GM12878 (cell line): ENCODE results near the gene HMGXB3. TPM values are rescaled to one million over a fixed set of nuclear protein-coding genes. Genes with fewer than 3 reads are reported as not detected.

Experiments used
- ATAC-seq: fragments of 200-7000 bp; cut with Tn5 transposase; 3 replicates; pipeline ENCODE4 v1.9.1; 2020; ENCODE audit warnings: mild to moderate bottlenecking, moderate library complexity
- BruUV-seq: library from RNA; stranded (reverse); fragments of 400-500 nt; replicated peaks from 2 replicates; lab custom pipeline; 2021; lab: Mats Ljungman, UMichigan
- CTCF ChIA-PET: fragments of 300-600 bp; sonication (Branson Sonifier 250); formaldehyde crosslinking; extraction: SDS; loops from one replicate; lab custom pipeline; 2021; ENCODE audit warnings: inconsistent platforms; lab: Yijun Ruan, JAX
- POLR2A ChIA-PET: fragments of 350-600 bp; formaldehyde crosslinking; extraction: SDS; loops from one replicate; lab custom pipeline; 2021; ENCODE audit warnings: inconsistent platforms; lab: Charles Lee
- RAD21 ChIA-PET: fragments of 300-600 bp; sonication (Branson Sonifier 250); formaldehyde crosslinking; loops from one replicate; lab custom pipeline; 2023; ENCODE audit warnings: antibody characterized with exemption; ENCODE audit not compliant: unreplicated experiment; lab: Charles Lee
- SMC1A ChIA-PET: fragments of 300-600 bp; sonication (Branson Sonifier 250); formaldehyde crosslinking; loops from one replicate; lab custom pipeline; 2023; ENCODE audit not compliant: unreplicated experiment, uncharacterized antibody; lab: Charles Lee
- DNase-seq: peaks from one replicate; pipeline ENCODE4 v3.0.0-alpha.2; 2011; ENCODE audit warnings: low read depth, low spot score
- FAIRE-seq: peaks from 3 replicates; lab custom pipeline; 2011; peaks lifted over from hg19 to GRCh38; lab: Jason Lieb, UNC
- H2AFZ ChIP-seq: 2 replicates; pipeline ENCODE4 v1.6.0; 2011; ENCODE audit warnings: low read depth, low read length, control low read depth; ENCODE audit not compliant: control insufficient read depth
- H3K27ac ChIP-seq: 2 replicates; pipeline ENCODE4 v1.5.1; 2011; ENCODE audit warnings: control low read depth; ENCODE audit not compliant: control insufficient read depth, insufficient read depth
- H3K27me3 ChIP-seq, 2 experiments: replicated peaks in 1 of 2; 2 replicates each; pipeline versions ENCODE4 v1.6.0 to v1.6.1; 2011; ENCODE audit warnings: low read length in 1 of 2; ENCODE audit not compliant: control insufficient read depth in 2 of 2, insufficient read depth in 2 of 2
- H3K36me3 ChIP-seq, 2 experiments: 2 replicates each; pipeline ENCODE4 v1.5.1; 2011; ENCODE audit warnings: low read length in 1 of 2; ENCODE audit not compliant: control insufficient read depth in 2 of 2, insufficient read depth in 2 of 2
- H3K4me1 ChIP-seq: 2 replicates; pipeline ENCODE4 v1.6.1; 2011; ENCODE audit warnings: mild to moderate bottlenecking, low read length, moderate library complexity, mixed read lengths; ENCODE audit not compliant: control insufficient read depth, insufficient read depth
- H3K4me2 ChIP-seq: 2 replicates; pipeline ENCODE4 v1.6.0; 2011; ENCODE audit warnings: control low read depth; ENCODE audit not compliant: control insufficient read depth, insufficient read depth
- H3K4me3 ChIP-seq: fragments of 200-600 bp; sonication (generic); 2 replicates; pipeline ENCODE4 v1.5.1; 2016
- H3K79me2 ChIP-seq: 2 replicates; pipeline ENCODE4 v1.6.0; 2011; ENCODE audit warnings: low read length; ENCODE audit not compliant: control insufficient read depth, insufficient read depth
- H3K9ac ChIP-seq: 2 replicates; pipeline ENCODE4 v1.8.0; 2011; ENCODE audit warnings: low read length, control low read depth, mixed read lengths; ENCODE audit not compliant: control insufficient read depth, insufficient read depth
- H3K9me3 ChIP-seq: replicated peaks from 3 replicates; pipeline ENCODE4 v1.5.1; 2011; ENCODE audit warnings: mild to moderate bottlenecking, low read length; ENCODE audit not compliant: control insufficient read depth, insufficient read depth
- H4K20me1 ChIP-seq: 2 replicates; pipeline ENCODE4 v1.6.0; 2011; ENCODE audit not compliant: control insufficient read depth, insufficient read depth
- CBFB ChIP-seq: IDR thresholded peaks from 2 replicates; pipeline ENCODE4 v1.6.1; 2016; ENCODE audit warnings: antibody characterized with exemption, low read depth
- ESRRA ChIP-seq: IDR thresholded peaks from 2 replicates; pipeline ENCODE4 v1.6.1; 2012; ENCODE audit warnings: mild to moderate bottlenecking, low read length, improper control_type of control experiment
- FOXK2 ChIP-seq: fragments of 450-650 bp; IDR thresholded peaks from 2 replicates; pipeline ENCODE4 v1.6.1; 2017; ENCODE audit warnings: mild to moderate bottlenecking, moderate library complexity
- GATAD2B ChIP-seq: fragments of 450-650 bp; conservative IDR thresholded peaks from 2 replicates; pipeline ENCODE4 v1.6.1; 2017; ENCODE audit warnings: low read depth, mild to moderate bottlenecking, moderate library complexity
- IRF4 ChIP-seq: IDR thresholded peaks from 2 replicates; pipeline ENCODE4 v1.6.1; 2011; ENCODE audit warnings: low read depth, low read length
- RAD21 ChIP-seq: IDR thresholded peaks from 2 replicates; pipeline ENCODE4 v1.6.1; 2011; ENCODE audit warnings: mild to moderate bottlenecking, low read depth, low read length, moderate library complexity; ENCODE audit not compliant: insufficient read depth
- SMC3 ChIP-seq: IDR thresholded peaks from 2 replicates; pipeline ENCODE4 v1.6.1; 2011; ENCODE audit warnings: low read length, improper control_type of control experiment, borderline replicate concordance
- ZBED1 ChIP-seq: IDR thresholded peaks from 2 replicates; pipeline ENCODE4 v1.6.1; 2016; ENCODE audit warnings: borderline replicate concordance
- WGBS: methylation state at CpG from one replicate; pipeline ENCODE4 v1.1.6; 2016; ENCODE audit warnings: low lambda C conversion rate; ENCODE audit not compliant: insufficient replicate concordance, insufficient coverage; ENCODE audit errors: missing lambda C conversion rate; 5-methylcytosine and 5-hydroxymethylcytosine counted together
- in situ Hi-C: fragments of 300-500 bp; cut with MboI; formaldehyde crosslinking; loops from 9 replicates; pipeline ENCODE4 v1.14.3; 2018; ENCODE audit warnings: mixed read lengths
- intact Hi-C: fragments of 100-400 bp; cut with micrococcal nuclease; formaldehyde crosslinking; loops from one replicate; pipeline ENCODE4 v1.14.2; 2022; ENCODE audit not compliant: unreplicated experiment
- polyA plus RNA-seq, 11 experiments: library from polyadenylated mRNA; depleted of rRNA in 4 of 11; unstranded in 6 of 11; stranded (reverse) in 5 of 11; fragments of >200 nt; fragmentation: Nextera tagmentation in 4 of 11; fragmentation: Illumina TruSeq in 1 of 11; extraction: Ambion mirVana in 4 of 11; extraction: Trizol in 1 of 11; gene quantifications; 1 replicate in 1 of 11; 2 replicates in 10 of 11; pipeline versions ENCODE4 v1.2.1 to v1.2.3, GENCODE V29; 2011 to 2016; ENCODE audit warnings: inconsistent platforms in 2 of 11, missing spikeins in 2 of 11, low read depth in 1 of 11
- total RNA-seq, 4 experiments: library from RNA; depleted of rRNA in 3 of 4; stranded (reverse); fragments of >200 nt in 3 of 4; fragmentation: Illumina TruSeq in 1 of 4; extraction: Trizol in 1 of 4; gene quantifications; 2 replicates each; pipeline versions ENCODE4 v1.2.1 to v1.2.3, GENCODE V29; 2013 to 2021
- TF ChIP-seq, protein P1 (sequence below), 3 experiments: IDR thresholded peaks in 2 of 3; conservative IDR thresholded peaks in 1 of 3; 2 replicates each; pipeline ENCODE4 v1.5.1; 2011; ENCODE audit warnings: low read depth in 3 of 3, low read length in 3 of 3, mild to moderate bottlenecking in 3 of 3, control low read depth in 2 of 3, moderate library complexity in 2 of 3, inconsistent platforms in 1 of 3, mixed read lengths in 1 of 3; ENCODE audit not compliant: control insufficient read depth in 2 of 3, insufficient read depth in 1 of 3; ENCODE audit errors: extremely low read depth in 1 of 3

The HMGXB3 gene
- total and polyA plus RNA-seq, 10 of the 15 experiments (the other 5 are each of a cell fraction or from before 2014, with no cell fraction given): 1.00 to 42.2 (median 28.1) TPM

- WGBS: 14% methylated on average over 23 of the region's 23 CpGs
- intact Hi-C loops (loop anchor here (2.0 to 10.0 kb wide), 2 partner anchors 40 to 226 kb away; partner anchors contain the start of genes HMGXB3, PPARGC1B and TIGD6), in situ Hi-C loops (no loop called here)
- Histone ChIP-seq H3K79me2 (no peaks in the 10 kb centered on the region), H2AFZ (peak overlapping the region; percentile 72), H3K9ac (peak overlapping the region; percentile 78), H3K4me3 (peak overlapping the region; percentile 67), H3K4me2 (peak overlapping the region; percentile 87), H3K27ac (0 out of 2 replicates have a peak overlapping the region, but pooled peaks have one; percentile 13), H3K4me1 (peaks cover 12% of the 10 kb centered on the region), H3K27me3 (no peaks in the 10 kb centered on the region), H4K20me1 (no peaks in the 10 kb centered on the region), H3K36me3 (no peaks in the 10 kb centered on the region), H3K9me3 (no peaks in the 10 kb centered on the region)
- POLR2A ChIA-PET: interaction anchor here (0.8 to 2.1 kb wide), 5 partner anchors 39 to 159 kb away, joined by 3 to 6 read pairs (median 4); partner anchors contain the start of genes HMGXB3 and TIGD6
- no peak for TF ChIP-seq CBFB
- TF ChIP-seq GATAD2B: 0 out of 2 replicates have a peak, but pooled peaks have one; percentile 5
- FAIRE-seq (no peak), ATAC-seq (no peak), DNase-seq (no peak)
- RAD21 ChIA-PET: interaction anchor here (0.8 to 4.7 kb wide), 6 partner anchors 11 to 321 kb away, joined by 3 to 53 read pairs (median 4); no protein-coding TSS in a partner anchor
- no TSS peak for BruUV-seq
- SMC1A ChIA-PET: interaction anchor here (0.8 to 2.7 kb wide), 15 partner anchors 10 to 324 kb away, joined by 3 to 20 read pairs (median 5); no protein-coding TSS in a partner anchor
- CTCF ChIA-PET: interaction anchor here (0.7 to 6.6 kb wide), 23 partner anchors 9 to 344 kb away, joined by 3 to 59 read pairs (median 4); no protein-coding TSS in a partner anchor
Observed at GRCh38 chr5:149961186-149961685, 39.3 kb upstream of the HMGXB3 start.

- ChIA-PET RAD21 (interaction anchor here (0.7 to 4.7 kb wide), 7 partner anchors 10 to 322 kb away, joined by 3 to 53 read pairs (median 3); no protein-coding TSS in a partner anchor), CTCF (interaction anchor here (0.7 to 6.6 kb wide), 32 partner anchors 8 to 345 kb away, joined by 3 to 59 read pairs (median 4); no protein-coding TSS in a partner anchor), POLR2A (interaction anchor here (0.5 to 0.8 kb wide), 2 partner anchors 101 to 115 kb away, joined by 4 read pairs; no protein-coding TSS in a partner anchor), SMC1A (interaction anchor here (1.0 to 2.7 kb wide), 17 partner anchors 10 to 325 kb away, joined by 3 to 20 read pairs (median 5); partner anchors contain the start of gene TIGD6)
- peaks cover 12% of the 10 kb centered on the region for H3K4me1 ChIP-seq
- H2AFZ ChIP-seq: no peak overlapping the region
- no peak overlapping the region for H3K4me3 ChIP-seq
- H3K9ac ChIP-seq: no peak overlapping the region
- no peaks in the 10 kb centered on the region for H3K36me3 ChIP-seq
- no peaks in the 10 kb centered on the region for H3K27me3 ChIP-seq
- FAIRE-seq (peak; percentile 44), DNase-seq (no peak), ATAC-seq (no peak)
- TF ChIP-seq RAD21 (peak; percentile 63), IRF4 (no peak), ESRRA (no peak), SMC3 (peak; percentile 13; the same call in 1 of the 2 replicates), FOXK2 (no peak), ZBED1 (no peak)
- TF ChIP-seq, protein P1, sequence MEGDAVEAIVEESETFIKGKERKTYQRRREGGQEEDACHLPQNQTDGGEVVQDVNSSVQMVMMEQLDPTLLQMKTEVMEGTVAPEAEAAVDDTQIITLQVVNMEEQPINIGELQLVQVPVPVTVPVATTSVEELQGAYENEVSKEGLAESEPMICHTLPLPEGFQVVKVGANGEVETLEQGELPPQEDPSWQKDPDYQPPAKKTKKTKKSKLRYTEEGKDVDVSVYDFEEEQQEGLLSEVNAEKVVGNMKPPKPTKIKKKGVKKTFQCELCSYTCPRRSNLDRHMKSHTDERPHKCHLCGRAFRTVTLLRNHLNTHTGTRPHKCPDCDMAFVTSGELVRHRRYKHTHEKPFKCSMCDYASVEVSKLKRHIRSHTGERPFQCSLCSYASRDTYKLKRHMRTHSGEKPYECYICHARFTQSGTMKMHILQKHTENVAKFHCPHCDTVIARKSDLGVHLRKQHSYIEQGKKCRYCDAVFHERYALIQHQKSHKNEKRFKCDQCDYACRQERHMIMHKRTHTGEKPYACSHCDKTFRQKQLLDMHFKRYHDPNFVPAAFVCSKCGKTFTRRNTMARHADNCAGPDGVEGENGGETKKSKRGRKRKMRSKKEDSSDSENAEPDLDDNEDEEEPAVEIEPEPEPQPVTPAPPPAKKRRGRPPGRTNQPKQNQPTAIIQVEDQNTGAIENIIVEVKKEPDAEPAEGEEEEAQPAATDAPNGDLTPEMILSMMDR (IDR thresholded peaks at IDR 0.05 in 2 of 3, conservative IDR thresholded peaks at IDR 0.05 in 1 of 3; ENCODE audit: control insufficient read depth in 2 of 3, extremely low read depth in 1 of 3, insufficient read depth in 1 of 3, low read depth in 3 of 3, low read length in 3 of 3): peak; percentile 26 to 46 (median 28); a peak in 4 of 6 replicates
- no peaks in the 10 kb centered on the region for H3K9me3 ChIP-seq
- H3K4me2 ChIP-seq: peak overlapping the region; percentile 2; the same call in 1 of the 2 replicates
- no peaks in the 10 kb centered on the region for H4K20me1 ChIP-seq
- H3K27ac ChIP-seq: no peak overlapping the region
- intact Hi-C loops: loop anchor here (2.0 to 10.0 kb wide), 2 partner anchors 39 to 227 kb away; partner anchors contain the start of genes HMGXB3, PPARGC1B and TIGD6
- 87% methylated on average over 6 of the region's 6 CpGs for WGBS
- in situ Hi-C loops: no loop called here
- no TSS peak for BruUV-seq
- H3K79me2 ChIP-seq: no peaks in the 10 kb centered on the region
Observed at GRCh38 chr5:149961957-149962409, 38.6 kb upstream of the HMGXB3 start.
